ENCODE data around the gene OSBP2. TPM values are rescaled to one million over a fixed set of nuclear protein-coding genes. Genes with fewer than 3 reads are reported as not detected.

The OSBP2 gene
- total RNA-seq, 1 donor from 2014 or later, result 2.4 TPM

DNA sequence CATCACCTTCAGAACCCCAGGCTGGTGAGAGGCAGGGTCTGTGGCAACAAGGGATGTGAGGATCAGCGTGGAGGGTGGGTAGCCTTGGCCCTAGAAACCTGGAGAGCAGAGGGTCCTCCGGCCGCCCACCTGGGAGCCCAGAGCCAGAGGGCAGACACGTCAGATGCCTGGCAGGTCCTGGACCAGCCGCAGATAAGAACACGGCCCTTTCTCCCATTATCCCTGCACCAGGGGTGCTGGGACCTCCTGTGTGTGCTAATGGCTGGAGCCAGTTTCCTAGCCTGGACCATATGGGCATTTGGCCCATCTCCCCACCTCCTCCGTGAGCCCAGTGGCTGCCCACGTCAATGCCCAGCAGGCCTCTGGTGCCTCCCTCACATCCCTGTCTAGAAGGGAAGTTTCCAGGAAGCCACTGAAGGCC, 185.5 kb downstream of the OSBP2 start:
- no peak for TF ChIP-seq CTCF (IDR thresholded peaks at IDR 0.05)
- H3K9me3 Mint-ChIP-seq (ENCODE audit: low read depth), result no peaks in the 10 kb centered on the region
- H3K36me3 Mint-ChIP-seq (ENCODE audit: low read depth), result no peaks in the 10 kb centered on the region
- peak; percentile 76 for DNase-seq (ENCODE audit: low spot score)
- H3K27me3 Mint-ChIP-seq (ENCODE audit: low read depth), result no peaks in the 10 kb centered on the region
- H3K27ac Mint-ChIP-seq (ENCODE audit: unreplicated experiment), result no peak overlapping the region
- H3K4me1 Mint-ChIP-seq (ENCODE audit: low read depth), result peaks cover 16% of the 10 kb centered on the region
- no peak overlapping the region for H3K4me3 Mint-ChIP-seq (ENCODE audit: unreplicated experiment)

GRCh38 chr22:30880847-30881246, 186.2 kb downstream of the OSBP2 start:
- H3K9me3 Mint-ChIP-seq (ENCODE audit: low read depth), result no peaks in the 10 kb centered on the region
- H3K27me3 Mint-ChIP-seq (ENCODE audit: low read depth), result no peaks in the 10 kb centered on the region
- TF ChIP-seq CTCF (IDR thresholded peaks at IDR 0.05), result no peak
- no peak overlapping the region for H3K4me3 Mint-ChIP-seq (ENCODE audit: unreplicated experiment)
- H3K36me3 Mint-ChIP-seq (ENCODE audit: low read depth), result no peaks in the 10 kb centered on the region
- no peak overlapping the region for H3K27ac Mint-ChIP-seq (ENCODE audit: unreplicated experiment)
- peak; percentile 67 for DNase-seq (ENCODE audit: low spot score)
- H3K4me1 Mint-ChIP-seq (ENCODE audit: low read depth), result peaks cover 16% of the 10 kb centered on the region

DNA sequence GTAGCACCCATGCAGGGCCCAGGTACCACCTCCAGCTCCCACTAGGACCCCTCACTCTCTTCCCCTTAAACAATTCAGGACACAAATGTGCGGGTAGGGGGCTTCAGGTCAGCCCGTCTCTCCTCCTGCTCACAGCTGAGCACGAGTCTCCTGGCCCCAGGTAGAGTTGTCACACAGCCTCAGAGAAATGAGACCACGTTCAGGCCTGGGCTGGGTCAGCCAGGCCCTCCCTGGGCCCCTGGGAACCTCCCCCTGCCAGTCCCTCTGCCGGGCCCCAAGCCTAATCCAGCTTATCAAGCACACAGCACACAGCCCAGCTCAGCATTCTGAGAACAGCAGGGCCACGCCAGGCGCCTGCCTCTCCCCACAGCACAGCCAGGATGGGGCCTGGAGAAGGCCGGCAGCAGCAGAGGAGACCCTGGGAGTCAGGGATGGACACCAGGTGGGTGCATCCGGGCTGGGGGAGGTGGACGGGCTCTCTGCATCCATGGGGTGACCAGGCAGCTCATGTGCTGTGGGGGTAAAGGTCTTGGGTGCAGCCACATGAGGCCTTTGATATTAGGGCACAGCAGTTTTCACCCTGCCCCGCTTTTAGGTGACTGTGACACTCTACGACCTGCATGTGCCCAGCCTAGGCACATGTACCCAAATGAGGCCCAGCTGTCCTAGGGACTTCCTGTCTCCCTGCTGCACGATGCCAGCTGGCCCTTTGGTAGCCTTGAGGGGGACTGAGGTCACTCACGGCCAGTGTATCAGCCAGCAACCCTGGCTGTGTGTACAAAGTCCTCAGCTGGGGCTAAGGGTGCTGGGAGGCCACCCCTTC, 186.9 kb downstream of the OSBP2 start:
- peak; percentile 74 for DNase-seq (ENCODE audit: low spot score)
- Mint-ChIP-seq H3K4me3 (ENCODE audit: unreplicated experiment) (no peak overlapping the region), H3K36me3 (ENCODE audit: low read depth) (no peaks in the 10 kb centered on the region), H3K27me3 (ENCODE audit: low read depth) (no peaks in the 10 kb centered on the region), H3K27ac (ENCODE audit: unreplicated experiment) (no peak overlapping the region), H3K4me1 (ENCODE audit: low read depth) (peaks cover 16% of the 10 kb centered on the region), H3K9me3 (ENCODE audit: low read depth) (no peaks in the 10 kb centered on the region)
- no peak for TF ChIP-seq CTCF (IDR thresholded peaks at IDR 0.05)

GRCh38 chr22:30882184-30882717, 187.6 kb downstream of the OSBP2 start:
- Mint-ChIP-seq H3K27ac (ENCODE audit: unreplicated experiment) (no peak overlapping the region), H3K27me3 (ENCODE audit: low read depth) (no peaks in the 10 kb centered on the region)

More at GRCh38 chr22:30882184-30882717, 187.6 kb downstream of the OSBP2 start:
- Mint-ChIP-seq H3K4me1 (ENCODE audit: low read depth) (peaks cover 13% of the 10 kb centered on the region), H3K4me3 (ENCODE audit: unreplicated experiment) (no peak overlapping the region), H3K9me3 (ENCODE audit: low read depth) (no peaks in the 10 kb centered on the region), H3K36me3 (ENCODE audit: low read depth) (no peaks in the 10 kb centered on the region)
- DNase-seq (ENCODE audit: low spot score), result no peak
- no peak for TF ChIP-seq CTCF (IDR thresholded peaks at IDR 0.05)
